PFSK-1 (cell line): ENCODE measurements around the gene MBTD1.

Experiments
- POLR2AphosphoS5 ChIP-seq: IDR thresholded peaks from 2 replicates; pipeline ENCODE4 v1.6.1; 2012; ENCODE audit warnings: low read depth, mild to moderate bottlenecking, control low read depth, low read length, moderate library complexity
- REST ChIP-seq, 2 experiments: IDR thresholded peaks; 2 replicates each; pipeline versions ENCODE4 v1.6.1 to v1.8.0; 2011 to 2012; ENCODE audit warnings: low read depth in 2 of 2, low read length in 2 of 2, control low read depth in 1 of 2, inconsistent platforms in 1 of 2, mild to moderate bottlenecking in 1 of 2, moderate library complexity in 1 of 2; ENCODE audit not compliant: insufficient read depth in 1 of 2
- SIN3A ChIP-seq: IDR thresholded peaks from 2 replicates; pipeline ENCODE4 v1.6.1; 2012; ENCODE audit warnings: mild to moderate bottlenecking, low read length, moderate library complexity, borderline replicate concordance; ENCODE audit not compliant: insufficient read depth

- no peak for TF ChIP-seq SIN3A
- no peak for TF ChIP-seq POLR2AphosphoS5
- TF ChIP-seq REST (IDR thresholded peaks at IDR 0.05; ENCODE audit: insufficient read depth in 1 of 2, low read depth in 2 of 2, low read length in 2 of 2), result no peak
These were observed 40.0 kb upstream of the MBTD1 start for GRCh38 chr17:51299859-51300258.
